HG03575 (cell line): Measurements from ENCODE around the gene MAPK6.
"Not testable (repeated sequence)": the region's sequence is repeated elsewhere in the genome, so short reads cannot be mapped to it uniquely, and the experiment has no call there.

ENCODE experiments used
- ATAC-seq: cut with Tn5 transposase; IDR thresholded peaks from one replicate; pipeline ENCODE4 v1.9.1; 2021; ENCODE audit not compliant: unreplicated experiment, insufficient number of reproducible peaks, low FRiP score; ENCODE audit errors: extremely low read depth

Gene MAPK6

DNA sequence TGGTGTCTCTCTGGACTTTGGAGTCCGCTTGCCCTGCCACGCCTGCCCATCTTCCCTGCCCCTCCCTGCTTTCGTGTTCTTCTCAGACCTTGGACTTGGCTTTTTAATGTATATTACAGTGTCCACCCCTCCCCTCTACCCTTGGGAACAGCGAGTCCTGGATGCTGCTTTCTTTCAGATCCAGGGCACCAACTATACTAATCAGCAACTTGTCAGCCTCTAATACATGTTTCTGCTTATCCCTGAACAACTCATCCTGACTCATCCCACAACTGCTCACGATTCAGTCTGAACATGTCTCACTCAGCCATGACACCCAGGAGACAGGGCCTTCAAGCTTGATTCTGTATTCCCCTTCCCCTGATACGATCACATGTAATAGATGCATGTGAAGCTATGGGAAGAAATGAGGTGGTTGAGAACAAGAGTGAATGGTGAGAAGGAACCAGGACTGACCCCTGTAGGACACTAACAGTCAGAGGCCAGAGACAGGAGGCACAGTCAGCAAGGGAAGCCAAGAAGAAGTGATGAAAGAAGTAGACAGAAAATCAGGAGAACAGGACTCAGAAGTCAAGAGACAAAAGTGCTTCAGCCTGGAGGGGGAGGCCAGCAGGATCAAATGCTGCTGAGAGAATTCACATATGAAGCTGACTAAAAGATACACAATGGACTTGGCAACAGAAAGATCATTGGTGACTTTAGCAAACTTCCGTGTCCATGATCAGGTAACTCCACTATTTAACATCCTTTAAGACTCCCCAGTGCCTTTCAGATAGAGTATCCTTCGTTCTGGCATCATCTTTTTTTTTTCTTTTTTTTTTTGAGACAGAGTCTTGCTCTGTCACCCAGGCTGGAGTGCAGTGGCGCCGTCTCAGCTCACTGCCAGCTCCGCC, 58.1 kb downstream of the MAPK6 start:
- ATAC-seq = no peak

DNA sequence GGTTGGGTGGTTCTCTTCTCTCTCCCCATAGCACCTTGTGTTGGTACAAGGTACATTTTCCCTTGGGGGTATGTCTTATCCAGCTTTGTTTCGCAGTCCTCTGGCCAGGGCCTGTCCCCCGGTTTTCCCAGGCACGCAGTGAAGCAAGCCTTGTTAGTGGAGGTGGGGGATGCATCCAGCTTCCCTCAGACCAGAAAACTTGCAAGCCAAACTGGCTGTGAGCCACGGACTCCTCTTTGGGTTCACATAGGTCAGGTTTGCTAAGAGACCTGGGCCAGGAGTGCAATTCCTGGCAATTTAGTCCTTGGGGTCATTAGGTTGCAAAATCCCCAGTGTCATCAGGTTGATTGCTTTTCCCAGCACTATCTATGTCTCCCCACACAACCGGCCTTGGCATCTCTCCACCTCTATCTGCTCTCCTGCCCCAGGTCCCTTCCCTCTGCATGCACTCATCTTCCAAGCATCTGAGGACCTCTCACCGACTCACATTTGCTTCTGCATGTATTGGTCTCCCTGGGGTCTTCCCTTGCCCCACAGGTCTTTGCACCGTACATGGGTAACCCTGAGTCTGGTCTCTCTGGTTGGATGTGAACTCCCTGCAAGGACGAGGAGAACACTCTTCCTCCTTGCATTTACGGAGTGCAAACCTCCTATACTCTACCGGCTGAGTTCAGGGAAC, 59.3 kb downstream of the MAPK6 start:
- ATAC-seq = no peak

DNA sequence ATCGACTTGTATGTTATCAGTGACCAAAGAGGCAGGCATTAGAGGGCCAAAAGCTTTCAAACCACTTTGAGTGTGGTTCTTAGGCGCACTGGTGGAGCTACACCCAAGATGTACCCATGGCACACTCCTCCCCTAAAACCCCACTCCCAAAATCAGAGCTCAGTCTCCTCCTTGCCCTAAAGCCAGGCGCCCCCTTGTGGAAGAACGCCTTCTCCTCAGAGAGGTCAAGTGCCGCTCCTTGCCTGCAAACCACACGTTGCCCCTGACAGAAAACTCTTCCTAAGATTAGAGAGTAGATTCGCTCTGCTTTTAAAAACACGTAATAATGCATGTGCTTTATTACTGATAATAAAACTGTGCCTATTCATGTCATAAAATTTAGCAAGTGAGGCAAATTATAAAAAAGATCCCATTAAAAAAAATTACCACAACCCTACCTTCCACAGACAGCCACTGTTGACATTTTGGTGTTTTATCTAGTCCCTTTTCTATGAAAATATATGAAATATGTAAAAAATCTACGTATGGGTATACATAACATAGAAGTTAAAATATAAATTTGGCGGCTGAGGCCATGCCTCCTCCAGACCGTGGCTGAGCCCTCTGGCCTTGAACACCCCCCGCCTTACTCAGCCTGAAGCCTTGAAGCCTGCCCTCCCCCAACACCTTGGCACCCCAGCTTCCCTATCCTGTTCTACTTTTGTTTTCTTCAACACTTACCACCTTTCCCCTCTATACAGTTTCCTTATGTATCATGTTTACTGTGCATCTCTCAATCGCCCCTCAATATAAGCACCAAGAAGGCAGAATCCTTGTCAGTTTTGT, 60.1 kb downstream of the MAPK6 start:
- no peak for ATAC-seq

DNA sequence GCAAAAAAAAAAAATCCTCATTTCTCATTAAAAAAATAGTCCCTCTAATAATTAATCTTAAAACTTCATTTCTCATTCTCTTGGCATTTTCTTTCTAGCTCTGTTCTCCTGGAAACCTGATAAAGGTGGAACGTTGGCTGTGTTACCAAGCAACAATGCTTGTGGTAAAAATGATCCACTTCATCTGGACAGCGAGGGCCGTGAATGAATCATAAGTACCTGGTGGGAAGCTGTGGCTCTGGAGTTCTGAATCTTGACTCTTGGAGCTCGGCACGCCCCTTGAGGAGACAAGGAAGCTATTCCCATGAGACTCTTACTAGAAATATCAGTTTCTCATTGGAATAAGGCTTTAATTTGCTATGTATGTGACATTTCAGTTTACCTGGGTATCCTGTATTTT, 61.0 kb downstream of the MAPK6 start:
- no peak for ATAC-seq

DNA sequence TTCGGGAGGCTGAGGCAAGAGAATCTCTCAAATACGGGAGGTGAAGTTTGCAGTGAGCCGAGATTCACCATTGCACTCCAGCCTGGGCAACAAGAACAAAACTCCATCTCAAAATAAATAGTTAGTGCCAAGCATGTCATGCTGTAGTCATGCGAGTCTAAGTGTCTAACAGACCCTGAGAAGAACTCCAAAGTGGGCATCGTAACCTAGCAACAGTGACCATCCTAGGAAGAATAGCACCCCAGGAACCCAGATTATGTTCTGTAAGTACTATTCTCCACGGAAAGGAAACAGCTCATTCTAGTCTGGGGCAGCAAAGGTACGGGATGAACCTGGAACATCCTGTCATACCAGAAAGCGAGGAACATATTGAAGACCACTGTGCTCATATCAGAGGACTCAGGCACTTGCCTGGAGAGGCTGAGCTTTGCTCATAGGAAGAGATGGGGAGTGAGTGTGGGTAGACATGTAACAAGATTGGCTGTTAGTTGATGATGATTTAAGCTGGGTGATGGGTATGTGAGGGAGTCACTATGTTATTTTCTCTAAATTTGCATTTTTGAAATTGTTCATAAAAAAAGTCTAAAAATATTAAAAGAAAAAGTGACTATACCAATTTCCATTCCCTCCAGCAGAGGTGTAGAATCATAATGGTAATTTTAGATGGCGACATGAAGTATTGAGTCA, 61.8 kb downstream of the MAPK6 start:
- ATAC-seq = no peak

DNA sequence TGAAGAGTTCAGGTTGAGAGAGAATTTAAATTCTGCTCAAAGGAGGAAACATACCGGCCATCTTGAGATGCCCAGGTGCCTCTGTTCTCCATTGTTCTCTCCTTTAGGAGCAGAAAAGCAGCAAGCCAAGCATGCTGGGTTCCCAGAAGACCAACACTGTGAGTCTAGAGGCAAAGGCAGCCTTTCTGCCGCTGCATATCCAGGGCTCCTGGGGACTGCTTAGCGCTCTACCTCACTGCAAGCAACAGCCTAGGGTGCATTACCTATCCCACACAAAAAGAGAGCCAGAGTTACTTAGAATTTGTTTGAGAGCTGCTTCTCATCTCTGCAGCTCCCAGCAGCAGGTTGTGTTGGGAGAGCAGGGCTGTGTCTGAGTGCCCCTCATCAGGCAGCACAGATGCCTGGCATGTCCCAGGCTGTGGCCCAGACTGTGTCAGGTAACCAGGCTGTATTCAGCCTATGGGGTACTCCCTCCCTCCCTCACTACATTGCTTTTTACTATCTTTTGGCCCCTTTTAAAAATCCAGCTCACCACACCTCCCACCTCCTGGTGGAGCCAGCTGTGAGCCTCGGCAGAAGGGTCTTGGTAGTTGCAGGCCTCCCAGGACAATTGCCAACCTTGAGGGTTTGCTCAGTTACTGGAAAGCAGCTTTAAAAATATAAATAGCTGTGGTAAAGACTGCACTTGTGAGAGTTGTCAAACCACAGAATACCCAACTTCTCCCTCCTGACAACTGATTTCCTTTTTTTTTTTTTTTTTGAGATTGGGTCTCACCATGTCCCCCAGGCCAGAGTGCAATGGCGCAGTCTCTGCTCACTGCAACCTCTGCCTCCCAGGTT, 63.4 kb downstream of the MAPK6 start:
- ATAC-seq = peak; percentile 35

DNA sequence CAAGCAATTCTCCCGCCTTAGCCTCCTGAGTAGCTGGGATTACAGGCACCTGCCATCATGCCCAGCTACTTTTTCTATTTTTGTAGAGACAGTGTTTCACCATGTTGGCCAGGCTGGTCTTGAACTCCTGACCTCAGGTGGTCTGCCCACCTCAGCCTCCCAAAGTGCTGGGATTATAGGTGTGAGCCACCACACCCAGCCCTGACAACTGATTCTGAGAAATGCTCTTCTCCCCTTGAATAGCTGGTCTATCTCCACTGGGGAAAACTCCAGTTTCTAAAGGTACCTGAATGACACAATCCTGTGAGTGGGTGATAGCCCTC, 64.0 kb downstream of the MAPK6 start:
- not testable (repeated sequence) for ATAC-seq

DNA sequence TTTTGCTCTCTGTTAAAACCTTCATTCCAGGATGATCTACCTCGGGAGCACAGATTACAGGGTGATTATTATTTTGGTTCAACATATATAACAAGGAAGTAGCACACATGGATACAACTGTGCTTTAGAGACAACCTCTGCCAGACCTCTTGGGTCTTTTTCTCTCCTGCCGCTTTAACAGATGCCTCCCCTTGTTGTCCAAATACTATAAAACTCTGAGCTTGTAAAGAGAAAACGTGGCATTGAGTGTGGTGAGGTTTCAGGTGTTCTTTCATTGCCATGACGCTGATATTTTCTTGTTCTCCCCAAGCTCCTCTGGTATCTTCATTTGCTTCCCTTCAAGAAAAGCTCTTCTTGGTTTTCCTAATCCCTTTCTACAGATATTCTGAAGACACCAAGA, 64.6 kb downstream of the MAPK6 start:
- ATAC-seq = no peak

DNA sequence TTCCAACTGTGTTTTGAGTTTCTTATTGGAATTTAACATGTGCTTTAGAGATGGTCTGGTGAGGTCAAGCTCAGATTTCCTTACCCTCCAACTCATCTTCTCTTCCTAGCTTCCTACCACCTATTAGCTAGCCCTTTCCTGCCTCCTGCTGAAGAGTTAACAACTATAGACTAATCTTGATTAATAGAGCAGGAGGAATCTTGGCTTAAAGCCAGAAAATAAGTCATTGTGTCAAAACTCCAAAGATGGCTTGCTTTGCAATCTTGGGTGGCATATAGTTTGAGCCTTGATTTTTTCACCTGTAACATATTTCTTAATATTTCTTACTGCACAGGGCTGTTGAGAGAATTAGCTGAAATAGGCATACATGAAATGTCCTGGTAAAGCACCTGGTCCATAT, 66.3 kb downstream of the MAPK6 start:
- no peak for ATAC-seq

DNA sequence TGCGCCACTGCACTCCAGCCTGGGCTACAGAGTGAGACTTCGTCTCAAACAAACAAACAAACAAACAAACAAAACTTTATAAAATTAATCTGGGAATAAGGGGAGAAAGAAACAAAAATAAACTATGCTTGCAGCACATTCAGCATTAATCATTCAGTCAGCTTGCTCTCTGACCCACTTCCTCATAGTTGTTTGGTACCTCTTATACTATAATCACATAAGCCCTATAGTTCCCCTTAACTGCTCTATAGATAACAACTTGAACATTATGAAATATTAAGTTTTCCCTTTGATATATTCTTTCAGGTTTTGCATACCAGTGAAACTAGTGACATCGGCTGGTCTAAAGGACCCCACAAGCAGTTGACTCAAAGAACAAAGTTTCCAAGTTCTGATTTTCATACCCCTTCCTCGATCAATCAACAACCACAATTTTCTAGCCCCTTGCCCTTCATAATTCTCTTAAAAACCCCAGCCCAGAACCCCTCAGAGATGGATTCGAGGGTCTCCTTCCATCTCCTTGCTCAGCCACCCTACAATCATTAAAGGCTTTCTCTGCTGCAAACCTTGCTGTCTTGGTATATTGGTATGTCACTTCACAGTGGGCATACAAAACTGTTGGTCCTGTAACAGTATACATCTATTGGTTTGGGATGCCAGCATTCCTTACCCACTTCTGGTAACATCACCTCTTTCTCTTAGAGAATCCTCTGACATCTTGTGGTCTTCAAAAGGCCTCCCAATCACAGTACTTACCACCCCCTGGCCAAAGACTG, 67.2 kb downstream of the MAPK6 start:
- no peak for ATAC-seq

DNA sequence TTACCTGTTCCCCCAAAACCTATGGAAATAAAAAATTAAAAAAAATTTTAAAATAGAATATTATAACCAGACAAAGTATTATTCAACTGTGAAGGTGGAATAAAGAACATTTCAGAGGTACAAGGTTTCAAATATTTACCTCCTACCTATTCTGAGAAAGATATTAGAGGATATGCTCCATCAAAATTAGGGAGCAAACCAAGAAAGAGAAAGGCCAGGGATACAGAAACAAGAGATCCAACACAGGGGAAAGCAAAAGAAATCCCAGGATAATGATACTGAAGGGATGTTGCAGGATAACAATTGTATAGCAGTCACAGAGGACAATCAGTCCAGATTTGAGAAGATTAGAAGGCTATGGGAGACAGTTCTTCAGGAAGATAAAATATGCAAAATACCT, 71.2 kb downstream of the MAPK6 start:
- ATAC-seq = no peak

DNA sequence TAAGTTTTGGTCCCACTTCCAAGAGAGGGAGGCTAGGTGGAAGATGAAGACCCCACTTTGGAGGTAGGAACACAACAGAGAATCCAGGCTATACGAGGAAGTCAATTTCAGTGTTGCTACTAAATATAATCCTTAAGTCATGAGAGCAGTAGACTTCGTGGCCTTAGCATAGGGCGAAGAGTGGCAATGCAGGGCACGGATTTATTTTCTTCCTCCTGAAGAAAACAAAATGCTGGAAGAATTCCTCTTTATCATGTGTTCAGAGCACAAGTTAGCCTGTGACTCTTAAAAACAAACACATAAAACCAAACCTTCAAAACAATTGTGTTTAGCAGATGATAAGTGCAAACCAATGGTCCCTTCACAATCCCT, 74.1 kb downstream of the MAPK6 start:
- no peak for ATAC-seq

DNA sequence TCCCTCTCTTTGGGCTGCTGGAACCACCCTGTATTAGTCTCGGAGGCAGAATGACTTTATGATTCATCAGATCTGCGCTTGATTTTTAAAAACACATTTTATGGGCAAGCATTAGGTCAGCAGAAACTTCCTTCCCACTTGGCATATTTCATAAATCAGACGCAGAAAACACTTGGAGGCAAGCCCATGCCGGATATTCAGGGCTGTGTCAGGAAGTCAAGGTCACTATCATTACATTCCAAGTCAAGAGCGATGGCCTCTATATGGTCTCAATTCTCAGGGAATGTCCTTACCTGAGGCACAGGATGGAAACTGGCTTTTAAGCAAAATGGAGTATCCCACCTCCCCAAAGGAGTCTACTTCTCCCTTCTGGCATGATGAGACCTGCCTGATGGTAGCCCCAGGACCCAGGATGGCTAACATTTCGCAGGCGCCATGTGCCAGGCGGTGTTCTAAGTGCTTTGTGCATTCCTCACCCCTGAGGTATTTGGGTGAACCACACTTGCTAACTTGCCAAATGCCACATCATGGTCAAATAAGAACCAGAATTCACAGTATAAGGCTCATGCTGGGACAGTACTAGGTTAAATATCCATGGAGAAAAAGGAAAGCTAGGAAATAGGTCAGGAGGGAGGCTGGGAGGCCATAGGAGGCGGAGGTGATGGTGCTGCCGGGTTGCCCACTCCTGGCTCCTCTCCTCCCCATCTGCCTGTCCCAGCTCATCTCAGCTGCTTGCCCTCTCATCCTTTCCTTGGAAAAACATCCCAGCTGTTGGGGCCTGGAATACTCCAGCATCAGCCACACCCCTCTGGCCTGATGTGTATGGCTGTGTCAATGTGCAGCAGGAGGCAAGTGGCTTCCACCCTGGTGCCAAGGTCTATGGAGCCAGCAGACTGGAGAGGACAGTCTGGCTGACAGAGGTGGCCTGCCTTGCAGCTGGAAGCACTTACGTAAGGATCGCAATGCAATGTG, 74.8 kb downstream of the MAPK6 start:
- ATAC-seq = no peak

DNA sequence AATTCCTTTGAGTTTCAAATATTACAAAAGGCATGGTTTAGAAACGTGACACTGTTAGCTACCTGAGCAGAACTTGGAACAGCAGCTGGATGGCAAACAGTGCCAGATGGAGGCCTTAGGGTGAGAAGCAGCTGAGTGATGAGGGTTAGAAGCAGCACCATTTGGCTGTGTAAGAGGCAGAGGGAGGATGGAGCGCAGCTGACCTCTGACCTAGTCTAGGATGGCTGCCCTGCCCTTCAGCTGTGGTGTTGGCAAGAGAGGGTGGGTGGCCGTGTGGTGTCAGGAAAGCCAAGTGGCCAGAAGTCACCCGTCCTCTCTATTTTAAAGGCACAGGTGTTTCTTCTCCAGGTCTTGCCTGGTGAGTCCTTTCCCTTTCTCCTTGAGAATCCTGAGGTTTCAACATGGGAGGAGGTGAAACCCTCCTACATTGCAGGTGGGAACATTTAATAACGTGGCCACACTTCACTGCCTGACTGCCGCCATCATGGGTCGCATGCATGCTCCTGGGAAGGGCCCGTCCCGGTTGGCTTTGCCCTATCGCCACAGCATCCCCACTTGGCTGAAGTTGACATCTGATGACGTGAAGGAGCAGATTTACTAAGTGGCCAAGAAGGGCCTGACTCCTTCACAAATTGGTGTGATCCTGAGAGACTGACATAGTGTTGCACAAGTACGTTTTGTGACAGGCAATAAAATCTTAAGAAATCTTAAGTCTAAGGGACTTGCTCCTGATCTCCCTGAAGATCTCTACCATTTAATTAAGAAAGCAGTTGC, 76.0 kb downstream of the MAPK6 start:
- no peak for ATAC-seq

DNA sequence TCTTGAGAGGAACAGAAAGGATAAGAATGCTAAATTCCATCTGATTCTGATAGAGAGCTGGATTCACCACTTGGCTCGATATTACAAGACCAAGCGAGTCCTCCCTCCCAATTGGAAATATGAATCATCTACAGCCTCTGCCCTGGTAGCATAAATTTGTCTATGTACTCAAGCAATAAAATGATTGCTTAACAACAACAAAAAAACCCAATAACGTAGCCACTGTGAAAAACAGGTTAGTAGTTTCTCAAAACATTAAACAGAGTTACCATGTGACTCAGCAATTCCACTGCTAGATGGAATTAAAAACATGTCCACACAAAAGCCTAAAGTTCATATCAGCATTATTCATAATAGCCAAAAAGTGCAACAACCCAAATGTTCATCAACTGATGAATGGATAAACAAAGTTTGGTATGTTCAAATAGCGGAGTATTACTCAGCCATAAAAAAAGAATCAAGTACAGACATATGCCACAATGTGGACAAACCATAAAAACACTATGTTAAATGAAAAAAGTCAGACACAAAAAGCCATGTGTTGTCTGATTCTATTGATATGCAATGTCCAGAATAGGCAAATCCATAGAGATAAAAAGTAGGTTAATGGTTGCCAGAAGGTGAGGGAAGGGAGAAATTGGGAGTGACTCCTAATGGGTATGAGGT, 76.7 kb downstream of the MAPK6 start:
- no peak for ATAC-seq

DNA sequence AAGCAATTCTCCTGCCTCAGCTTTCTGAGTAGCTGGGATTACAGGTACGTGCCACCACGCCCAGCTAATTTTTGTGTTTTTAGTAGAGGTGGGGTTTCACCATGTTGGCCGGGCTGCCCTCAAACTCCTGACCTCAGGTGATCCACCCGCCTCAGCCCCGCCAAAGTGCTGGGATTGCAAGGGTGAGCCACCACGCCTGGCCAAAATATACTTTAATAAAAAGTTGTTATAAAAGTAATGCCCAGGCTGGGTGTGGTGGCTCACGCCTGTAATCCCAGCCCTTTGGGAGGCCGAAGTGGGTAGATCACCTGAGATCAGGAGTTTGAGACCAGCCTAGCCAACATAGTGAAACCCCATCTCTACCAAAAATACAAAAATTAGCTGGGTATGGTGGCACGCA, 77.5 kb downstream of the MAPK6 start:
- not testable (repeated sequence) for ATAC-seq
